Measurements from ENCODE around the gene GUCY1A2. TPM values are rescaled to one million over a fixed set of nuclear protein-coding genes. Genes with fewer than 3 reads are reported as not detected.
"Not testable (repeated sequence)": the region's sequence is repeated elsewhere in the genome, so short reads cannot be mapped to it uniquely, and the experiment has no call there.

Gene GUCY1A2
- total RNA-seq, 1 experiment from 2014 or later, result 0.55 TPM

DNA sequence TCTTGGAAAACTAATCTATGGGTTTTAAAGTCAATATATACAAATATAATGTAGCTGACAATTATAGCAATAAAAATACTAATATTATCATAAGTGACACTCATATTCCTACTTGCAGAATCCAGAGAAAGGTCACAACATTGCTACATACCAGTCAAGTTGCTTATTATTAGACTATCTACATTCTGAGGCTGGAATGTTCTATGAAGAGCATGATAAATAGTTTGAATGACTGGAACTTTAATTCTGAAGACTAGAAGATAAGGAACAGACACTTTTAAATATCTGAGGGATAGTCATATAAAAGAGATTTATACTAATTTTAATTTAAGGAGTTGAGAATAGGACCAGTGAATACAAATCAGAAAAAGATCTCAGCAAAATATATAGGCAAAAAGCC is 146.0 kb downstream of the GUCY1A2 start:
- Histone ChIP-seq H3K36me3 (replicated peaks; ENCODE audit: control insufficient read depth, insufficient read depth, low read length) (no peaks in the 10 kb centered on the region), H3K4me3 (ENCODE audit: insufficient read depth, low read depth, low read length) (no peak overlapping the region), H3K27me3 (ENCODE audit: control insufficient read depth, insufficient read depth, low read length) (no peaks in the 10 kb centered on the region)
- DNase-seq, result no peak

DNA sequence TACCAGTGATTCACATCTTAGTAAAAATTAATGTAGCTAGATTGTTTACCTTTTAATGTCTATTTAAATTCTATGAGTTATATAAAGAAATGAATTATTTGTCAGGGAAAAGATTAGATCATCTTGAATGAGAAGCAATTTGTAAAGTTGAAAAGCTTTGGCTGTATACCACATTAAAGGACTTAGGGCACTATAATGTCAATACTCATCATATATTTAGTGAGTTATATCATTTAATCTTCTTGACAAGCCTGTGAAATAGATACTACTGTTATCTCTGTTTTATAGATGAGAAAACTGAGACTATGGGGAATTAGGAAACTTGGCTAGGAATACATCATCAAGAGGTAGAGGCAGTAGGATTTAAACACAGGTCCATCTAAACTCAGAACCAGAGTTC is 160.1 kb downstream of the GUCY1A2 start:
- Histone ChIP-seq H3K36me3 (replicated peaks; ENCODE audit: control insufficient read depth, insufficient read depth, low read length) (no peaks in the 10 kb centered on the region), H3K4me3 (ENCODE audit: insufficient read depth, low read depth, low read length) (no peak overlapping the region), H3K27me3 (ENCODE audit: control insufficient read depth, insufficient read depth, low read length) (no peaks in the 10 kb centered on the region)
- no peak for DNase-seq

DNA sequence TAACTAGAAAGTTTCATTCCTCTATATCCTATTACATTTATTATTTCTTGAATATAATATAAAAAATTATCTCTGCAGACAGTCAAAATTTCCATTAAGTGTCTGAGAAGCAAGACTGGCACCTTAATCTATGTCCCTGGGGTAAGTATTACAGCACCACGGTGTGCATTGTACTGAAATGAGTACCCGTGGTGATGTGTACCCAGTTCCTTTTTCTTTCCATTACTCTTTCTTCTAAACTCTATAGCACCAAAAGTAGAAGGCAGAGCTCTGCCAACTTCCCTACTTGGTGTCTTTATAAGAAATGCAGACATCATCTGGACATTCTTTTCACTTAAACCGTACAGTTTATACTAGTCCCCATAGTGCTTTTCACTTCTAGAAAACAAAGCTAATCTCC is 161.7 kb downstream of the GUCY1A2 start:
- Histone ChIP-seq H3K27me3 (ENCODE audit: control insufficient read depth, insufficient read depth, low read length) (no peaks in the 10 kb centered on the region), H3K36me3 (replicated peaks; ENCODE audit: control insufficient read depth, insufficient read depth, low read length) (no peaks in the 10 kb centered on the region), H3K4me3 (ENCODE audit: insufficient read depth, low read depth, low read length) (no peak overlapping the region)
- DNase-seq, result no peak

DNA sequence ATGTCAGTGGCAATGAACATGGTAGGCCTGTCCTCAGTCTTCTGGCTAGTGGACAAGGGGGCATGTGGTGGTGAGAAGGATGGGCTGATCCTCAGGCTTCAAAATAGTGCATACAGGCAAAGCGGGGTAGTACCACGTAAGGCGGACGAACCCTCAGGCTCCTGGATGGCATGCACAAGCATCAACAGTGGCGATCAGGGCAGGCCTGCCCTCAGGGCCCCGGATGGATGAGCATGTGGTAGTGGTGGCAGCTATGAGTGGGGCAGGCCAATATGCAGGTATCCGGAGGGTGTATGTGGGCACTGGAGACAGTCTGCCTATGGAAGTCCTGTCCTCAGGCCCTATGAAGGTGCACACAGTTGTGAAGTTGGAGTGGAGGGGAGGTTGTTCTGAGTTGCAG is 163.8 kb downstream of the GUCY1A2 start:
- DNase-seq, result no peak
- no peak overlapping the region for H3K4me3 ChIP-seq (ENCODE audit: insufficient read depth, low read depth, low read length)
- no peaks in the 10 kb centered on the region for H3K36me3 ChIP-seq (replicated peaks; ENCODE audit: control insufficient read depth, insufficient read depth, low read length)
- no peaks in the 10 kb centered on the region for H3K27me3 ChIP-seq (ENCODE audit: control insufficient read depth, insufficient read depth, low read length)

DNA sequence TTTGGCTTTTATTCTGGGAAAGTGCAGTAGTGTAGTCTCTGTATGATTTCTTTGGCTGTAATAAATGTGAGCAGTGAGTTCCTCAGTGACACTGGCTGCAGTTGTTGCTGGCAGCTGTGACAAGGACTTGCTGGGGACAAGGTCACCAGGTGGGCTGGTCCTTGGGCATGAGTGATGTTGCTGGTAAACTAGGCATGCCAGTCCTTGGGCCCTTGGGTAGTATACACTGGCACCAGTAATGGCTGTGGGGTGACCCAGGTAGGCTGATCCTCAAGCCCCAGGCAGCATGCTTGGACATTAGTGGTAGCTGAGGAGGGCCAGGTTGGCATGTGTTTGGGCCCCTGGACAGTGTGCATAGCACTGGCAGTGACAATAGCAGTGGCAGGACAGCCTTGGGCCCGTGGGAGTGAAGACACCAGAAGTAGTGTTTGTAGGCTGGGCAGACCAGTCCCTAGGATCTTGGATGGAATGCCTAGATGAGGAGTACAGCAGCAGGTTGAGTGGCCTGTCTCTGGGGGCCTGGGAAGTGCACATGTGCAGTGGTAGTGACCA is 164.3 kb downstream of the GUCY1A2 start:
- no peaks in the 10 kb centered on the region for H3K36me3 ChIP-seq (replicated peaks; ENCODE audit: control insufficient read depth, insufficient read depth, low read length)
- no peak for DNase-seq
- H3K4me3 ChIP-seq (ENCODE audit: insufficient read depth, low read depth, low read length), result no peak overlapping the region
- no peaks in the 10 kb centered on the region for H3K27me3 ChIP-seq (ENCODE audit: control insufficient read depth, insufficient read depth, low read length)

DNA sequence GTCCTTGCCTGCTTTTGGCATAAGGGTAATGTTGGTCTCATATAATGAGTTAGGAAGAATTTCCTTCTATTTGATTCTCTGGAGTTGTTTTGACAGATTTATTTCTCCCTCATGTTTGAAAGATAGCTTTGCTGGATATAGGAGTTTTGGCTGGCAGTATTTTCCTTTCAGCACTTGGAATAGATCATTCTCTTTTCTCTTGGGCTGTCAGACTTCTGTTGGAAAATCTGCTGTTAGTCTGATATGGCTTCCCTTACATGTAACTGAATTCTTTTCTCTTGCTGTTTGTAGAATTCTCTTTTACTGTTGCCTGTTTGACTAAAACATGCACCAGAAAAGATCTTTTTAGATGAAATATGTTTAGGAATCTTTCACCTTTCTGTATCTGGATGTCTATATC is 165.5 kb downstream of the GUCY1A2 start:
- DNase-seq, result no peak
- Histone ChIP-seq H3K4me3 (ENCODE audit: insufficient read depth, low read depth, low read length) (no peak overlapping the region), H3K27me3 (ENCODE audit: control insufficient read depth, insufficient read depth, low read length) (no peaks in the 10 kb centered on the region), H3K36me3 (replicated peaks; ENCODE audit: control insufficient read depth, insufficient read depth, low read length) (no peaks in the 10 kb centered on the region)

DNA sequence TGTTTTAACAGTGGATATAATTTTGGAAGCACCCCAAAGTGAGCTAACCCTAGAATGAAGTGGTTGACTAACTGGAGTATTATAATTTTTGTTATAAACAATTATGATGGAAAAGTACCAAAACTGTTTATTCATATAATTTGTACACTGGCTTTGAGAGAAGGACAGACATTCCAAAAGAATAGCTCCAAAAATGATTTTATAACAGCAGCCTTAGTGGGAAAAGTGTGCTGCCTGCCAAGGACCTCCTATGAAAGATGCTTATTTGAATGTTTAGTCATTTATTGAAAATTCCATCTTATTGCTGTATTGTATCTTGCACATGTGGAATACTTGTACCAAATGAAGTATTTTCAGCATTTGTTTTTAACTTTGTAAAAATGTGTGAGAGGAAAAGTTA is 169.8 kb downstream of the GUCY1A2 start:
- DNase-seq, result no peak
- no peak overlapping the region for H3K4me3 ChIP-seq (ENCODE audit: insufficient read depth, low read depth, low read length)
- H3K36me3 ChIP-seq (replicated peaks; ENCODE audit: control insufficient read depth, insufficient read depth, low read length), result no peaks in the 10 kb centered on the region
- H3K27me3 ChIP-seq (ENCODE audit: control insufficient read depth, insufficient read depth, low read length), result no peaks in the 10 kb centered on the region

DNA sequence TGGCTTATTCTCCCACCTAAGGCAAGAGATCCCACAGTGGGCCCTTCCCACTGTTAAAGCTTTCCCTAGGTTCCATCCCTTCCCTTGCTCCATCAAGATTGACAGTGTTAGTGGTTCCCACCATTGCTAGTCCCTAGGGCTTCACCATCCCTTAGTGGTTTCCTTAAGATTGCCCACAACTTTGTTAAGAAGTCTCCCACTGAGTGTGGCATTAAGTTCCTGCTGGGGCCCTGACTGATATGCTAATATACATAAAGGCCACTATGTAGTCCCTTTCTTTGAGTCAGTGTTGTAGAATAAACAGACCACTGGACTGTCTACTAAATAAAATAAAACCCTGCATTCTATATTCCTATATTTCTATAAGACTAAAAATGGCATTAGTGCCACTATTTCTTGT is 176.1 kb downstream of the GUCY1A2 start:
- DNase-seq, result no peak
- no peaks in the 10 kb centered on the region for H3K36me3 ChIP-seq (replicated peaks; ENCODE audit: control insufficient read depth, insufficient read depth, low read length)
- H3K4me3 ChIP-seq (ENCODE audit: insufficient read depth, low read depth, low read length), result no peak overlapping the region
- no peaks in the 10 kb centered on the region for H3K27me3 ChIP-seq (ENCODE audit: control insufficient read depth, insufficient read depth, low read length)

DNA sequence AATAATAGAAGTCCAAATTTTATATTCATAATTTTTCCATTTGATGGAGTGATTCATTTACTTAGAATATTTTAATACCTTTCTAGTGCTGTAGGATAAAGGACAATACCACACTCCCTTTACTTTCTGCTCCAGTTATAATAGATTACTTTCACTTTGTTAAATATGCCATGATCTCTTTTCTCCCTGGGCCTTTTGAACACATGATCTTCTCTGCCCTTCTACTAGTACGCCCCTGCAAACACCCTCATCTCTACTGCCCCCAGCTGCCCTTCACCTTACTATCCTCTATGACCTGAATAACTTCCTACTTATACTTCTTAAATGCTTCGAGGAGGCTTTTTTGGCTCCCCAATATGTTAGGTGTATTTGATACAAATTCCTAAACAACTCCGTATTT is 177.3 kb downstream of the GUCY1A2 start:
- Histone ChIP-seq H3K4me3 (ENCODE audit: insufficient read depth, low read depth, low read length) (no peak overlapping the region), H3K27me3 (ENCODE audit: control insufficient read depth, insufficient read depth, low read length) (no peaks in the 10 kb centered on the region), H3K36me3 (replicated peaks; ENCODE audit: control insufficient read depth, insufficient read depth, low read length) (no peaks in the 10 kb centered on the region)
- DNase-seq, result no peak

DNA sequence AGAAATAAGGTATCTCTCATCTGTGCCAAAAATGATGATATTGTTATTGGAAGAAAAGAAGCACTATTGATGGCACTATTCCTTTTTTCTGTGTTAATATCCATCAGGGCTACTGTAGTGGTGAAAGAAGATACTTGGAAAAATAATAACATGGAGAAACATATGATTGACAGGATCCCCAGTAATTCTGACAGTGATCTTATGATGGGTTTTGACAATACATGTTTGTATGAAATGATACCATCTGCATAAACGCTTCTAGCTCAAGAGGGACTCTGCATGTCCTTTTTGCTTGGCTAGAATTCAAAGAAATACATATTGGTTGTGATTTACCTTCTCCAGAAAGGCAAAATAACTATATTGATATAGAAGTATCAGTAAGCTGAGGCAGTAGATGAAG is 178.1 kb downstream of the GUCY1A2 start:
- no peak overlapping the region for H3K4me3 ChIP-seq (ENCODE audit: insufficient read depth, low read depth, low read length)
- H3K36me3 ChIP-seq (replicated peaks; ENCODE audit: control insufficient read depth, insufficient read depth, low read length), result no peaks in the 10 kb centered on the region
- no peaks in the 10 kb centered on the region for H3K27me3 ChIP-seq (ENCODE audit: control insufficient read depth, insufficient read depth, low read length)
- DNase-seq, result no peak

DNA sequence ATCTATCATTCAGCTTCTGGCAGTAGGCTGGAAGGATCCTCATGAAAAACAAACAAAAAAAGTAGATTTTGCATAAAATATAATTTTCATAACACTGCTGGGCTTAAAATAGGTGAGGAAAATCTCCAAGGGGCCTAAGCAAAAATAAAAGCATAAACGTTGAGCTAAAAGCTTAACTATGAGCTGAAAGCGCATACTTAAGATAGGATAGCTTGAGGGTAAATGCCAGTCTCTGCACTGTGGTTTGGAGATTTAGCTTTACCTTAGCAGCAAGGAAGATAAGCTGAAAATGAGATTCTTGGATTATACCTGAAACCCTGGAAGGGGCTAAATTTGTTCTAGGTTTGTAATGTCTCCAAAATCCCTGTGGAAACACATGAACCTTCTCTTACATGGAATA is 183.7 kb downstream of the GUCY1A2 start:
- no peak for DNase-seq
- Histone ChIP-seq H3K36me3 (replicated peaks; ENCODE audit: control insufficient read depth, insufficient read depth, low read length) (no peaks in the 10 kb centered on the region), H3K27me3 (ENCODE audit: control insufficient read depth, insufficient read depth, low read length) (no peaks in the 10 kb centered on the region), H3K4me3 (ENCODE audit: insufficient read depth, low read depth, low read length) (no peak overlapping the region)

DNA sequence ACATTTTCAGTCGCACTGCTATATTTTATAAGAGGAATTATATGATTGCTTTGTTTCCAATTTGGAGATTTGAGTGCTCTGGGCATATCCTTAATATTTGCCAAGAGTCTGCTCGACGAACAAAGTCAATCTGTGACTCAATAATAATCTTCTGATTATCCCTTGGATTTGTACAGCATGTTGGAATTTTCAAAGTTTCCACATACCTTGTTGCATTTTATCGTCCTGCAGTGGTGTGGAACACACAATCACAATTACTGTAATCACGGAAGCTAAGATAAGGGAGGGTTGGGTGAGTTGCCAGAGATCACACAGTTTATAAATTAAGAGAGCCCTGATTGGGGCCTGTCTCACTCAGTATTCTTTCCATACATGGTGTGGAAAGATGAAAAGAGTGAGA is 189.3 kb downstream of the GUCY1A2 start:
- no peaks in the 10 kb centered on the region for H3K27me3 ChIP-seq (ENCODE audit: control insufficient read depth, insufficient read depth, low read length)
- H3K4me3 ChIP-seq (ENCODE audit: insufficient read depth, low read depth, low read length), result no peak overlapping the region
- DNase-seq, result no peak
- no peaks in the 10 kb centered on the region for H3K36me3 ChIP-seq (replicated peaks; ENCODE audit: control insufficient read depth, insufficient read depth, low read length)

DNA sequence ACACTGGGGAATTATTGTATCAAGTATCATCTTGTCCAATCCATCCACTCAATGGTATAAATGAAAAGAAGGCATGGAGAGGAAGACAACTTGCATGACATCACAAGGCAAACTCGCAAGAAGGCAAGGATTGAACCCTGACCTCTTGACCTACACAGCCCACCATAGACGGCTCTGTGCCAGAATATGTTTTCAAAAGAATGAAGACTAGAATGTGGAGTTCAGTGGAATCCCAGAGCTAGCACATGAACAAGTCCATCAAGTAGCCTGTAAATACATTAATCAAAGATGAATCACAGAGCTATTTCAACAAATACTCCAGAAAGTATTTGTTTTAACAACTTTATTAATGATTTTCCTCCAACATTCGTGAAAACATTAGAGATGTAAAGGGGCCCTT is 189.7 kb downstream of the GUCY1A2 start:
- H3K4me3 ChIP-seq (ENCODE audit: insufficient read depth, low read depth, low read length), result no peak overlapping the region
- no peaks in the 10 kb centered on the region for H3K27me3 ChIP-seq (ENCODE audit: control insufficient read depth, insufficient read depth, low read length)
- H3K36me3 ChIP-seq (replicated peaks; ENCODE audit: control insufficient read depth, insufficient read depth, low read length), result no peaks in the 10 kb centered on the region
- DNase-seq, result no peak

DNA sequence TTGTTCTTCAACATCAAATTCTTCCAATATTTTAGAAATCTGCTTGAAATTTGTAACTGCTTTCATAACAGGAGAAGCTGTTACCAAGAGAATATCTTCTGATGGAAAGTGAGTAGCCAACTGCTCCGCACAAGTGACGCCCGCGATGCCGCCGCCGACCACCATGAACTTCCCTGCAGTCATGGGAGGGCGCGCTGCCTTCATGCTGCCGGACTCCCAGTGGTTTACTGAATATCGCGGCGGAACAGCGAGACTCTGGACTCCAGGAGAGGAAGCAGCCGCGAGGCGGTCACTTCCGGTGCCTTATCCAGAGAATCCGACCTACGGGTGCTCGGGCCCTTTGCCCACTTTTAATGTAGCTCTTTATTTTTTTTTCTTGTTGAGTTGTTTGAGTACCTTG is 190.6 kb downstream of the GUCY1A2 start:
- no peaks in the 10 kb centered on the region for H3K27me3 ChIP-seq (ENCODE audit: control insufficient read depth, insufficient read depth, low read length)
- H3K36me3 ChIP-seq (replicated peaks; ENCODE audit: control insufficient read depth, insufficient read depth, low read length), result no peaks in the 10 kb centered on the region
- H3K4me3 ChIP-seq (ENCODE audit: insufficient read depth, low read depth, low read length), result no peak overlapping the region
- DNase-seq, result no peak

DNA sequence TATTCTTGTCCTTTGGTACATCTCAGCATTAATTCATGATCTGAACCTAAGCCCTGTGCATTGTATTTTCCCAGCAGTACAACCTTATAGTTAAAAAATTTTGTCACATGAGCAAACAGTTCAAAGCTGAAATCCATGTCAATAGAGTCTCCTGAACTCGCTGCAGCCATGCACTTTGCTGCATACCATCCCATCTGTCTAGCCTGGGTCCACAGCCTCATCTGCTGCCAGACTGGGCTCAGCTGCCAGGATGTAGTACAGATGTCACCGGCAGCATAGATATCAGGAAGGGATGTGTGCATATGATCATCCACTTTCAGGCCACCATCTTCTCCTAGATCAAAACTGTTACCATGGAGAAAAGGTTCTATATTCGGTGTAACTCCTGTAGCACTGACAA is 191.7 kb downstream of the GUCY1A2 start:
- DNase-seq; H3K27me3 ChIP-seq (ENCODE audit: control insufficient read depth, insufficient read depth, low read length); H3K4me3 ChIP-seq (ENCODE audit: insufficient read depth, low read depth, low read length); H3K36me3 ChIP-seq (replicated peaks; ENCODE audit: control insufficient read depth, insufficient read depth, low read length): not testable (repeated sequence)

DNA sequence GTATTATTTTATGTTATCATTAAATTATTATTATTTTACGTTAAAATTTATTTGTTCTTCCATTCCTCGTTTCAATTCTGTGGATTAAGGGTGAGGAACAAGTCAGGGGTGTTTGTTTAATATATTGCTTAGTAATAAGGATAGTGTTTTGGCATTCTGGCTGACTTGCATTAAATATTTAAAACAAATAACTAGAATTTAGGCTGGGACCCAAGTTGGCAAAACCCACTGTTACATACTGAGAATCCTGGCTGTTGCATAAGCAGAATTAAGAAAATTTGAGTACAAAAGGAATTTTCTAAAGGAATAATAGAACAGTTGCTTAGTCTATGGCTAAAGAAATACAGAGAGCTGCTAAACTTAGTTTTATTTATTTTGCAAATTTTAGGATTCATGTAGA is 196.4 kb downstream of the GUCY1A2 start:
- Histone ChIP-seq H3K36me3 (replicated peaks; ENCODE audit: control insufficient read depth, insufficient read depth, low read length) (no peaks in the 10 kb centered on the region), H3K27me3 (ENCODE audit: control insufficient read depth, insufficient read depth, low read length) (no peaks in the 10 kb centered on the region), H3K4me3 (ENCODE audit: insufficient read depth, low read depth, low read length) (no peak overlapping the region)
- no peak for DNase-seq

Data from H7 (cell line).